ENCODE data around the gene TSPAN15. TPM values are rescaled to one million over a fixed set of nuclear protein-coding genes. Genes with fewer than 3 reads are reported as not detected.

TSPAN15 gene
- total RNA-seq, 1 experiment from 2014 or later, result 8.3 TPM

DNA sequence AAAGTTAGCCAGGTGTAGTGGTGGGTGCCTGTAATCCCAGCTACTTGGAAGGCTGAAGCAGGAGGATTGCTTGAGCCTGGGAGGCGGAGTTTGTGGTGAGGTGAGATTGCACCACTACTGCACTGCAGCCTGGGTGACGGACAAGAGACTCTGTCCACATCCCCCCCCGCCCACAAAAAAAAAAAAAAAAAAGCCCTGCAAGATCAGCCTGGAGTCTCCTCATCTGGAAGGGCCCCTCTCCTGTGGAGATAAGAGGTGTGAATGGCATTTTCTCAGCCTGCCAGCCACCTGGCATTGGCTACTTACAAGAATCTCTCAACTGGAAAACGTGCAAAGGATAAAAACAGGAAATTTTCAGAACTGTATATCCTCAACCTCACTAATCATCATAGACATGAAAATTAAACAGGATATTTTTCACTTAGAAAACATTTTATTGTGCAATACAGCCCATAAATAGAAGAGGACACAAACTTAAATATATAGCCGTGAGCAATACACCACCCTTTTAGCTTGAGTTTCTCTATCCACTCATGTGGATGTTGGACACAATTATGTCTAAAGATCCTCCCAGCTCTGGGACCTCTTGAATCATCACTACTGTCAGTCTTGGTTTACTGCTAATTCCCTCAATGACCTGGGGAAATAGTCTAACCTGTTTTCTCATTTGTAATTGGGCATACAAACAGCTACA is 11.3 kb upstream of the TSPAN15 start:
- POLR2A ChIA-PET, result interaction anchor here (0.6 kb wide), 1 partner anchor 32 kb away, joined by 6 read pairs; no protein-coding TSS in a partner anchor
- H3K4me1 Mint-ChIP-seq, result peaks cover 6% of the 10 kb centered on the region; the same call in 1 of the 2 replicates
- H3K36me3 Mint-ChIP-seq, result no peaks in the 10 kb centered on the region
- peaks cover 7% of the 10 kb centered on the region for H3K9me3 Mint-ChIP-seq
- CTCF ChIA-PET, result interaction anchor here (0.5 to 1.5 kb wide), 10 partner anchors 10 to 1412 kb away, joined by 3 to 10 read pairs (median 4); partner anchors contain the start of gene TSPAN15
- TF ChIP-seq FOXJ3 (CRISPR knock-in tag; IDR thresholded peaks at IDR 0.05; ENCODE audit: borderline replicate concordance), result no peak
- TF ChIP-seq KAT7 (CRISPR knock-in tag; IDR thresholded peaks at IDR 0.05; ENCODE audit: borderline replicate concordance), result no peak
- TF ChIP-seq, protein P1, sequence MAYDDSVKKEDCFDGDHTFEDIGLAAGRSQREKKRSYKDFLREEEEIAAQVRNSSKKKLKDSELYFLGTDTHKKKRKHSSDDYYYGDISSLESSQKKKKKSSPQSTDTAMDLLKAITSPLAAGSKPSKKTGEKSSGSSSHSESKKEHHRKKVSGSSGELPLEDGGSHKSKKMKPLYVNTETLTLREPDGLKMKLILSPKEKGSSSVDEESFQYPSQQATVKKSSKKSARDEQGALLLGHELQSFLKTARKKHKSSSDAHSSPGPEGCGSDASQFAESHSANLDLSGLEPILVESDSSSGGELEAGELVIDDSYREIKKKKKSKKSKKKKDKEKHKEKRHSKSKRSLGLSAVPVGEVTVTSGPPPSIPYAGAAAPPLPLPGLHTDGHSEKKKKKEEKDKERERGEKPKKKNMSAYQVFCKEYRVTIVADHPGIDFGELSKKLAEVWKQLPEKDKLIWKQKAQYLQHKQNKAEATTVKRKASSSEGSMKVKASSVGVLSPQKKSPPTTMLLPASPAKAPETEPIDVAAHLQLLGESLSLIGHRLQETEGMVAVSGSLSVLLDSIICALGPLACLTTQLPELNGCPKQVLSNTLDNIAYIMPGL (CRISPR knock-in tag; IDR thresholded peaks at IDR 0.05), result no peak
- TF ChIP-seq ZNF219 (CRISPR knock-in tag; IDR thresholded peaks at IDR 0.05; ENCODE audit: borderline replicate concordance), result no peak
- no peak for TF ChIP-seq NR2C2 (CRISPR knock-in tag; IDR thresholded peaks at IDR 0.05)
- TF ChIP-seq ETV6 (CRISPR knock-in tag; IDR thresholded peaks at IDR 0.05), result no peak
- no peak for TF ChIP-seq ZNF263 (CRISPR knock-in tag; IDR thresholded peaks at IDR 0.05; ENCODE audit: low read depth)
- TF ChIP-seq TP53 (CRISPR knock-in tag; IDR thresholded peaks at IDR 0.05), result no peak
- TF ChIP-seq IRF2 (CRISPR knock-in tag; IDR thresholded peaks at IDR 0.05; ENCODE audit: borderline replicate concordance, low read depth), result no peak
- TF ChIP-seq CREM (CRISPR knock-in tag; IDR thresholded peaks at IDR 0.05), result no peak
- TF ChIP-seq, protein P2, sequence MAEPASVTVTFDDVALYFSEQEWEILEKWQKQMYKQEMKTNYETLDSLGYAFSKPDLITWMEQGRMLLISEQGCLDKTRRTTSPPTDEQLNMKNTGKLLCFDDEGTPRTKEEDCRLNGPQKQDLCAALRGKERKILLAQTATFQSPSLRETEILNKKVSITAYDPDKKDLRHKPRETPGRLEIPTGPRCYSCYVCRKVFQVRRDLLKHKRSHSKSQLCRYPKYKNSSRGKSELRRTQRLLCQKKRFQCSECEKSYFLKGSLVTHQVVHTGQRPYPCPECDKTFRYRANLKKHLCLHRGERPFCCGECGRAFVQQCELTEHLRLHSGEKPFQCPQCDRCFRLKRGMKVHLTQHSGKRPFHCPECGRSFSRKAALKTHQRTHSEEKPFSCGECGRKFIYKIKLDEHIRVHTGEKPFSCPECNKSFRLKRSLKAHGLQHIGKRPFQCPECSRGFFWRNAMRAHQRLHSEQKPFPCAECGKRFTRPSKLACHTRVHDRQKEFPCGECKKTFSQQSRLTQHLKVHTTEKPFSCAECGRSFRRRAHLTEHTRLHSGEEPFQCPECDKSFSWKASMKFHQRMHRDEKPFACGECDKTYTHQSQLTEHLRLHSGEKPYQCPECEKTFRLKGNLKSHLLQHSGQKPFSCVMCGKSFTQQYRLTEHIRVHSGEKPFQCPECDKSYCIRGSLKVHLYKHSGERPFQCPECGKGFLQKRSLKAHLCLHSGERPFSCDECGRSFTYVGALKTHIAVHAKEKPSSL (CRISPR knock-in tag; conservative IDR thresholded peaks at IDR 0.05), result no peak
- TF ChIP-seq, protein P3, sequence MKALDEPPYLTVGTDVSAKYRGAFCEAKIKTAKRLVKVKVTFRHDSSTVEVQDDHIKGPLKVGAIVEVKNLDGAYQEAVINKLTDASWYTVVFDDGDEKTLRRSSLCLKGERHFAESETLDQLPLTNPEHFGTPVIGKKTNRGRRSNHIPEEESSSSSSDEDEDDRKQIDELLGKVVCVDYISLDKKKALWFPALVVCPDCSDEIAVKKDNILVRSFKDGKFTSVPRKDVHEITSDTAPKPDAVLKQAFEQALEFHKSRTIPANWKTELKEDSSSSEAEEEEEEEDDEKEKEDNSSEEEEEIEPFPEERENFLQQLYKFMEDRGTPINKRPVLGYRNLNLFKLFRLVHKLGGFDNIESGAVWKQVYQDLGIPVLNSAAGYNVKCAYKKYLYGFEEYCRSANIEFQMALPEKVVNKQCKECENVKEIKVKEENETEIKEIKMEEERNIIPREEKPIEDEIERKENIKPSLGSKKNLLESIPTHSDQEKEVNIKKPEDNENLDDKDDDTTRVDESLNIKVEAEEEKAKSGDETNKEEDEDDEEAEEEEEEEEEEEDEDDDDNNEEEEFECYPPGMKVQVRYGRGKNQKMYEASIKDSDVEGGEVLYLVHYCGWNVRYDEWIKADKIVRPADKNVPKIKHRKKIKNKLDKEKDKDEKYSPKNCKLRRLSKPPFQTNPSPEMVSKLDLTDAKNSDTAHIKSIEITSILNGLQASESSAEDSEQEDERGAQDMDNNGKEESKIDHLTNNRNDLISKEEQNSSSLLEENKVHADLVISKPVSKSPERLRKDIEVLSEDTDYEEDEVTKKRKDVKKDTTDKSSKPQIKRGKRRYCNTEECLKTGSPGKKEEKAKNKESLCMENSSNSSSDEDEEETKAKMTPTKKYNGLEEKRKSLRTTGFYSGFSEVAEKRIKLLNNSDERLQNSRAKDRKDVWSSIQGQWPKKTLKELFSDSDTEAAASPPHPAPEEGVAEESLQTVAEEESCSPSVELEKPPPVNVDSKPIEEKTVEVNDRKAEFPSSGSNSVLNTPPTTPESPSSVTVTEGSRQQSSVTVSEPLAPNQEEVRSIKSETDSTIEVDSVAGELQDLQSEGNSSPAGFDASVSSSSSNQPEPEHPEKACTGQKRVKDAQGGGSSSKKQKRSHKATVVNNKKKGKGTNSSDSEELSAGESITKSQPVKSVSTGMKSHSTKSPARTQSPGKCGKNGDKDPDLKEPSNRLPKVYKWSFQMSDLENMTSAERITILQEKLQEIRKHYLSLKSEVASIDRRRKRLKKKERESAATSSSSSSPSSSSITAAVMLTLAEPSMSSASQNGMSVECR (CRISPR knock-in tag; IDR thresholded peaks at IDR 0.05; ENCODE audit: borderline replicate concordance), result no peak
- no peak for TF ChIP-seq ELF4 (CRISPR knock-in tag; IDR thresholded peaks at IDR 0.05; ENCODE audit: low read depth)
- TF ChIP-seq, protein P4, sequence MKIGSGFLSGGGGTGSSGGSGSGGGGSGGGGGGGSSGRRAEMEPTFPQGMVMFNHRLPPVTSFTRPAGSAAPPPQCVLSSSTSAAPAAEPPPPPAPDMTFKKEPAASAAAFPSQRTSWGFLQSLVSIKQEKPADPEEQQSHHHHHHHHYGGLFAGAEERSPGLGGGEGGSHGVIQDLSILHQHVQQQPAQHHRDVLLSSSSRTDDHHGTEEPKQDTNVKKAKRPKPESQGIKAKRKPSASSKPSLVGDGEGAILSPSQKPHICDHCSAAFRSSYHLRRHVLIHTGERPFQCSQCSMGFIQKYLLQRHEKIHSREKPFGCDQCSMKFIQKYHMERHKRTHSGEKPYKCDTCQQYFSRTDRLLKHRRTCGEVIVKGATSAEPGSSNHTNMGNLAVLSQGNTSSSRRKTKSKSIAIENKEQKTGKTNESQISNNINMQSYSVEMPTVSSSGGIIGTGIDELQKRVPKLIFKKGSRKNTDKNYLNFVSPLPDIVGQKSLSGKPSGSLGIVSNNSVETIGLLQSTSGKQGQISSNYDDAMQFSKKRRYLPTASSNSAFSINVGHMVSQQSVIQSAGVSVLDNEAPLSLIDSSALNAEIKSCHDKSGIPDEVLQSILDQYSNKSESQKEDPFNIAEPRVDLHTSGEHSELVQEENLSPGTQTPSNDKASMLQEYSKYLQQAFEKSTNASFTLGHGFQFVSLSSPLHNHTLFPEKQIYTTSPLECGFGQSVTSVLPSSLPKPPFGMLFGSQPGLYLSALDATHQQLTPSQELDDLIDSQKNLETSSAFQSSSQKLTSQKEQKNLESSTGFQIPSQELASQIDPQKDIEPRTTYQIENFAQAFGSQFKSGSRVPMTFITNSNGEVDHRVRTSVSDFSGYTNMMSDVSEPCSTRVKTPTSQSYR (CRISPR knock-in tag; IDR thresholded peaks at IDR 0.05), result no peak
- no peak for TF ChIP-seq EMX1 (CRISPR knock-in tag; IDR thresholded peaks at IDR 0.05)
- TF ChIP-seq SMAD3 (CRISPR knock-in tag; IDR thresholded peaks at IDR 0.05; ENCODE audit: borderline replicate concordance), result no peak
- TF ChIP-seq OVOL2 (CRISPR knock-in tag; IDR thresholded peaks at IDR 0.05; ENCODE audit: borderline replicate concordance), result no peak
- no peak for TF ChIP-seq MXD4 (CRISPR knock-in tag; IDR thresholded peaks at IDR 0.05; ENCODE audit: borderline replicate concordance)
- TF ChIP-seq, protein P5, sequence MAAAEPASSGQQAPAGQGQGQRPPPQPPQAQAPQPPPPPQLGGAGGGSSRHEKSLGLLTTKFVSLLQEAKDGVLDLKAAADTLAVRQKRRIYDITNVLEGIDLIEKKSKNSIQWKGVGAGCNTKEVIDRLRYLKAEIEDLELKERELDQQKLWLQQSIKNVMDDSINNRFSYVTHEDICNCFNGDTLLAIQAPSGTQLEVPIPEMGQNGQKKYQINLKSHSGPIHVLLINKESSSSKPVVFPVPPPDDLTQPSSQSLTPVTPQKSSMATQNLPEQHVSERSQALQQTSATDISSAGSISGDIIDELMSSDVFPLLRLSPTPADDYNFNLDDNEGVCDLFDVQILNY (CRISPR knock-in tag; IDR thresholded peaks at IDR 0.05), result no peak
- no peak for TF ChIP-seq ZNF396 (CRISPR knock-in tag; IDR thresholded peaks at IDR 0.05; ENCODE audit: borderline replicate concordance)
- DNase-seq (ENCODE audit: low spot score) (no peak), ATAC-seq (peak; percentile 68)
- H3K4me3 Mint-ChIP-seq, result no peak overlapping the region
- H3K27ac Mint-ChIP-seq, result no peak overlapping the region
- H3K27me3 Mint-ChIP-seq (ENCODE audit: low read depth), result peaks cover 9% of the 10 kb centered on the region

All from WTC11 (cell line).